GM19324 (cell line): Measurements from ENCODE around the gene SUMF1.

Experiments used
- ATAC-seq: cut with Tn5 transposase; IDR thresholded peaks from one replicate; pipeline ENCODE4 v1.9.1; 2021; ENCODE audit warnings: mild to moderate bottlenecking, moderate library complexity; ENCODE audit not compliant: unreplicated experiment, low FRiP score

SUMF1 gene

DNA sequence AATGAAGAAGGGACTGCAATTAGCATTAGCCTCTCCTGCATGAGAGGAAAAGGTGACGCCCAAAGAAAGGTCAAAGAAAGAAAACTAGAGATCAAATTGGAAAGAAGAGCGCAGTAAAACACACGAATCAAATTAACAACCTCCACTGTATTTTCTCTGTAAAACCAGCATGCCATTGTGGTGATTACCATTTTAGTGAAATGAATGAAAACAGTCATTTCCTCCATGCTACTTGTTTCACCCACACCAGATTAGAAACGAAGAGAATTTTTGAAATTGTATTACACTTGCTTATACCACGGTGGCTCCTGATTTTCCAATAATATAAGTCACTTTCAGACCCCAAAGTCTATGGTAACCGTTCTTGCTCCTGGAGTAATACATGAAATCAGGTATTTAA lies 71.6 kb downstream of the SUMF1 start:
- ATAC-seq = no peak

DNA sequence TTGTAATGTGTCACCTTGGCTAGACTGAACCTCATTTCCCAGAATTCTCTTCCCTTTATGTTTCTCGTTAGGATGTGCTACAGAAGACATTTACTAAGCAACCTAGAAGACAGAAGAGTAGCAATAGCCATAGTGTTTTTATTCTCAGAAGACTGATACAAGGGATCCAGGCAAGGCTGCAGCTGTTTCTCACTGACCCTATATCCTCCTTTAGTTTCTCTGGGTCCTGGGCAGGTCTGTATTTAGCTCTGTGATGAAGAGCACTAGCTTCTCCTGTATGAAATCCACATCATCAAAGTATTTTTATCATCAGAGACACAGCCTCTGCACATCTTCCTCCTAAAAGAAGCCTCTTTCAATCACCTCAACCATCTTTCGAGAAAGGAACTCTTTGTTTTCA lies 72.5 kb downstream of the SUMF1 start:
- no peak for ATAC-seq

DNA sequence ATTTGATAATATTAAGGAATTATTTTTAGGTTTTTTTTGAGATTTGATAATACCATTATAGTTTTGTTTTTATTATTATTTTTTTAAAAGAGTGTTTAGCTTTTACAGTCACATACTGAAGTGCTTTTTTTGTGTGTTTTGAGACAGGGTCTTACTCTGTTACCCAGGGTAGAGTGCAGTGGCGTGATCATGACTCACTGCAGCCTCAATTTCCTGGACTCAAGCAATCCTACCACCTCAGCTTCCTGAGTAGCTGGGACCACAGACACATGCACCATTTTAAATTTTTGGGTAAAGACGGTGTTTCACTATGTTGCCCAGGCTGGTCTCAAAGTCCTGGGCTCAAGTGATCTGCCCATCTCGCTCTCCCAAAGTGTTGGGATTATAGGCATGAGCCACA lies 73.0 kb downstream of the SUMF1 start:
- ATAC-seq = no peak

DNA sequence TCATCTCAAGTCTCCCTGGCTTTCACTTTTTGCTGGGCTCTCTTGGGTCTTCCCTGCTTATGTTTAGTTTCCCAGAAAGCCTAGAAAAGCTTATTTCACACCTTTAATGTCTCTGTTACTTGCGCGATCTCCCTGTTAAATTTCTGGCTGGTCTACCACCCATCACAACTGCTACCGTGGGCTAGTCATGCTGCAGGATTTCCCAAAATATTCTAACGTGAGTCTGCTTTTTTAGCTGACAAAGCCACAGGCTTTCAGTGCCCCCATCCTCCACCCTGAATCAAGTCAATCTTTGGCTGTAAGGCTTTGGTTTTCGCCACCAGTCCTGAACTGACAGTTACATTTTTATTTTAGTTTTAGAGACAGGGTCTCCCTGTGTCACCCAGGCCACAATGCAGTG lies 74.1 kb downstream of the SUMF1 start:
- no peak for ATAC-seq

DNA sequence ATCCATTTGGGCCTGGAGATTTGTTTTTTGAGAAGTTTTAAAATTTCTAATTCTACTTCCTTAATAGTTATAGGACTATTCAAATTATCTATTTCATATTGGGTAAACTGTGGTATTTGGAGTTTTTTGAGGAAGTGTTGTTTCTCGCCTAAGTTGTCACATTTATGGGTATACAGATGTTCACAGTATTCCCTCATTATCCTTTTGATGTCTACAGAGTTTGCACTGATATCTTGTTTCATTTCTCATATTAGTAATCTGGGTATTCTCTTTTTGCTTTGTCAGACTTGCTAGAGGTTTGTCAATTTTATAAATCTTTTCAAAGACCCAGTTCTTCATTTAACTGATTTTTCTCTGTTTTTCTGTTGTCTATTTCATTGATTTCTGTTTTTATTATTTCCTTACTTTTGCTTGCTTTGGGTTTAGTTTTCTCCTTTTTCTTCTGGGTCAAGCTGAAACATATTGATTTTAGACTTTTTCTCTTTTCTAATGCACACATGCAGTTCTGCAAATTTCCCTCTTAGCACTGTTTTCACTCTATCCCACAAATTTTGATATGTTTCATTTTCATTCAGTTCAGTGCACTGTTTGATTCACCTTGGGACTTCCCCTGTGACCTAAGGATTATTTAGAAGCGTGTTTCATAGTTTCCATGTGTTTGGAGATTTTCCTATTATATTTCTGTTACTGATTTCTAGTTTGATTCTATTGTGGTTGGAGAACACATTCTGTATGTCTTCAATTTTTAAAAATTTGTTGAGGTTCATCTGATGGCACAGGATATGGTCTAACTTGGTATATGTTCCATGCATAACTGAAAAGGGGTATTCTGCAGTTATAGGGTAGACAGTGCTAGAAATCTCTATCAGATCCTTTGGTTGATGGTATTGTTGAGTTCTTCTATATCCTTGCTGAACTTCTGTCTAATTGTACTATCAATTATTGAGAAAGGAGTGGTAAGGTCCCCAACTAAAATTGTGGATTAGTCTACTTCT lies 79.6 kb downstream of the SUMF1 start:
- ATAC-seq = no peak

DNA sequence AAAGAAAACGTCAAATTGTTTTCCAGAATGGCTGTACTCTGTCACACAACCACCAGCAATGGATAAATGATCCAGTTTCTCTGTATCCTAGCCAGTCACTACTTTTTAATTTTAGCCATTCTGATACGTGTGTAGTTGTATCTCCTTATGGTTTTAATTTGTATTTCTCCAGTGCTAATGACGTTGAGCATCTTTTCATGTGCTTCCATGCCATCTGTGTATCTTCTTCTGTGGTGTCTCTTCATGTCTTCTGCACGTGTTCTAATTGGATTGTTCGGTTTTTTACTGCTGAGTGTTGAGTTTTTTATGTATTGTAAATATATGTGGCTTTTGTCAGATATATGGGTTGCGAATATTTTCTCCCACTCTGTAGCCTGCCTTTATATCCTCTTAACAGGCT lies 81.9 kb downstream of the SUMF1 start:
- no peak for ATAC-seq

DNA sequence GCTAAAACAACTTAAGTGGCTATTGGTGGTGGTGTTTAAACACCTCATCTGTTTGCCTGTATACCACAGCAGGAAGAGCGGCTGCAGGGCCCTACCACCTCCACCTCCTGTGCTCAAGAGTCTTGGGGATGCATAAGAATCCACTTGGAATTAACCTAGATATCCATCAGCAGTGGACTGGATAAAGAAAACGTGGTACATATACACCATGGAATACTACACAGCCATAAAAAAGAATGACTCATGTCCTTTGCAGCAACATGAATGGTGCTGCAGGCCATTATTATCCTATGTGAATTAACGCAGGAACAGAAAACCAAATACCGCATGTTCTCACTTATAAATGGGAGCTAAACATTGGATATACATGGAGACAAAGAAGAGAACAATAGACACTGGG lies 87.1 kb downstream of the SUMF1 start:
- ATAC-seq = no peak

DNA sequence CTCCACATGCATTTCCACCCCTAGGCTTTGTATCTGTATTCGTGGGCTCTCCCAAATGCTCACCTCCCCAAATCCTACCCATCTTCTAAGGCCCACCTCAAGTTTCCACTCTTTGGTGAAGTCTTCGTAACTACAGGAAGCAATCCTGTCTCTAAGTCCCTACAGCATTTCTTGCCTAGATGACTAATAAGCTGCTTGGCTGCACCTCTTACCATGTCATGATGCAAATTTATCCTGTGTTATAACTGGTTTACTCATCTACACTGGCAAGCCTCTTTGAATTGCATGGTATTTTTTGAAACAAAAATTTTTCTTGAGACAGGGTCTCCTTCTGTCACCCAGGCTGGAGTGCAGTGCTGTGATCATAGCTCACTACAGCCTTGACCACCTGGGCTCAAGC lies 90.6 kb downstream of the SUMF1 start:
- no peak for ATAC-seq

DNA sequence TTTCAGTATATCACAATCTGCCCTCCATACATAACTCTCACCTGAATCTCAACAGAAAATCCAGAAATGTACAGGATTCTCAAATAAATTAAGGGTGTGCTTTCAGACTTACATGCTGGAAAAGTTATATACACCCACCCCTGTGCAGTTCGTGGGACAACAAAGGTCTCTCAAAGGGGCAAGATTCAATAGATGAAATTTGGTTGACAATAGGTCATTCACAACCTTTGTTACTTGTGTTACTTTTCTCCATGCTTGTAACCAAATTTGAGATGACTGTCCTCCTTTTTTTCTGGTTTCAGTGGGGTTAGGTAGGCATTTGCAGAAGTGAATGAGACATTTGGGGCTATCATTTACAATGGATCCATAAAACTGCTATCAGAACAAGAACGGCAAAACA lies 91.2 kb downstream of the SUMF1 start:
- ATAC-seq = no peak

DNA sequence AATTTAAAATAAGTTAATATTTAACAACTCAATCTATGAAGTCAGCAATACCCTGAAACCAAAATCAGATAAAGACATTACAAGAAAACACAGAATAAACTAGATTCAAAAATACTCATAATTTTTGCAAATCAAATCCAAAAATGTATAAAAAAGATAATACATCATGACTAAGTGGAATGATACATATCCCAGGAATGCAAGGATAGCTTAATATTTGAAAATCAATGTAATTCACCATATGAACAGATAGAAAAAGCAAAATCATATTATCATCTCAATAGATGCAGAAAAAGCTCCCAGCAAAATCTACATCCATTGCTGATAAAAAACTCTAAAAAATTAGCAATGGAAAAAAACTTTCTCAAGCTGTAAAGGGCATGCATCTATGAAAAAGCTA lies 93.4 kb downstream of the SUMF1 start:
- ATAC-seq = no peak

DNA sequence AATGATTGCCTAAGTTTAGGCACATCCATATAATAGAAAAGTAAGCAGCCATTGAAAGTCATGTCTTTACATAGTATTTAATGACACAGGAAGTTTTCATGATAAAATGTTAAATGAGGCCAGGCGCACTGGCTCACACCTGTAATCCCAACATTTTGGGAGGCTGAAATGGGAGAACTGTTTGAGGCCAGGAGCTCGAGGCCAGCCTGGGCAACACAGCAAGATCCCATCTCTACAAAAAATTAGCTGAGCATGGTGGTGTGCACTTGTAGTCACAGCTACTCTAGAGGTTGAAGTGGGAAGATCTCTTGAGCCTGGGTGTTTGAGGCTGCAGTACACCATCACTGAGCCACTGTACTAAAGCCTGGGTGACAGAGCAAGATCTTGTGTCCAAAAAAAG lies 104.5 kb downstream of the SUMF1 start:
- no peak for ATAC-seq

DNA sequence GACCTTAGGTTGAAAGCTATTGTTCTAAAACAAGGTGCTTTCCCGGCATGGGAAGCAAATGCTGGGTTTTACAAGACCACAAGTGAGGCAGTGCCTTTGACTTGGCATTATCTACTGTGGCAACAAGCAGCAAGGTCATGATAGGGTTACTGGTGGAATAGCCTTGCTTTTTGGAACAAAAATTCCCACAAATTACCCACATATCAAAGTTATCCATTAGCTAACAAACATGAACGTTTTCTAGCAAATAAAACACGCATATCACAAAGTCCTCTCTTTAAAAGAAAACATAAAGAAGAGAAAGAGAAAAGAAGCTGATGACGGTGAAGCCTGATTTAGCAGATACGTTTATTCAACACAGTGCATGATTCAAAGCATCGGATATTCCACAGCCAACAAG lies 106.3 kb downstream of the SUMF1 start:
- ATAC-seq = no peak

DNA sequence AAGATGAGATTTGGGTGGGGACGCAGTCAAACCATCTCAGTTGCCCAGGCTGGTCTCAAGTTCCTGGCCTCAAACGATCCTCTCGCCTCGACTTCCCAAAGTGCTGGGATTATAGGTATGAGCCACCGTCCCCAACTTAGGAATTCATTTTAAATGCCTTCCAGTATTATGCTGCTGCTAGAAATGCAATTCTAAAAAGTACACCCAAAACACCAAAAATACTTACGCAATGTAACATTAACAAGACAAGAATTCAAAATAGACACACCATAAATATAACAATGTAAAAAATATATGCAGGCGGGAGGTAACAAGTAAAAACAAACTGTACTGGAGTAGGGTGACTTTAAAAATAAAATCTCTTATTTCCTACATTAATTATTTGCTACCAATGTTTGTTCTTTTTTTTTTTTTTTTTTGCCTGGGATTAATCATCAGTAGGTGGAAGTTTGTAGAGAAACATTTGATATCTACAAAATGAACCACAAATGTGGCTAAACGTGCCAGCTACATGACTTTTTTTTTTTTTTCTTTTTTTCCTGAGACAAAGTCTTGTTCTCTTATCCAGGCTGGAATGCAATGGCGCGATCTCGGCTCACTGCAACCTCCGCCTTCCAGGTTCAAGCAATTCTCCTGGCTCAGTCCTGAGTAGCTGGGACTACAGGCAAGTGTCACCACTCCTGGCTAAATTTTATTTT lies 107.1 kb downstream of the SUMF1 start:
- no peak for ATAC-seq

DNA sequence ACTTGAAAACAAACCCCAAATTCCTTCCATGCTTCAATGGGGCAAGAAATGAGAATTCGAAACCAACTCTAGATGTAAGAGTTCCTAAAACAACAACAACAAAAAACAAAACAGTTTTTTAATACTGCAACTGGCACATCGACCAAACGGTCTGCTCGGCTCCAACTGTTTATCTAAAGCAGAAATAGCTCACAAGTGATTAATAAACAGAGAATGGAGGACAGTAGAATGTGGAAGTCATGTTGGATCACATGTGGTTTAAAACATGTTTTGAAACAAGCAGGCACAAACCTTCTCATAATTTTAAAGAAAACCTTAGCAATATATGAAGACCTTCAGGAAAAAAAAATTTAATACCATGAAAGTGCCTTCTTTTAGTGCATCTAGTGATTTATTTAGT lies 108.8 kb downstream of the SUMF1 start:
- ATAC-seq = no peak

DNA sequence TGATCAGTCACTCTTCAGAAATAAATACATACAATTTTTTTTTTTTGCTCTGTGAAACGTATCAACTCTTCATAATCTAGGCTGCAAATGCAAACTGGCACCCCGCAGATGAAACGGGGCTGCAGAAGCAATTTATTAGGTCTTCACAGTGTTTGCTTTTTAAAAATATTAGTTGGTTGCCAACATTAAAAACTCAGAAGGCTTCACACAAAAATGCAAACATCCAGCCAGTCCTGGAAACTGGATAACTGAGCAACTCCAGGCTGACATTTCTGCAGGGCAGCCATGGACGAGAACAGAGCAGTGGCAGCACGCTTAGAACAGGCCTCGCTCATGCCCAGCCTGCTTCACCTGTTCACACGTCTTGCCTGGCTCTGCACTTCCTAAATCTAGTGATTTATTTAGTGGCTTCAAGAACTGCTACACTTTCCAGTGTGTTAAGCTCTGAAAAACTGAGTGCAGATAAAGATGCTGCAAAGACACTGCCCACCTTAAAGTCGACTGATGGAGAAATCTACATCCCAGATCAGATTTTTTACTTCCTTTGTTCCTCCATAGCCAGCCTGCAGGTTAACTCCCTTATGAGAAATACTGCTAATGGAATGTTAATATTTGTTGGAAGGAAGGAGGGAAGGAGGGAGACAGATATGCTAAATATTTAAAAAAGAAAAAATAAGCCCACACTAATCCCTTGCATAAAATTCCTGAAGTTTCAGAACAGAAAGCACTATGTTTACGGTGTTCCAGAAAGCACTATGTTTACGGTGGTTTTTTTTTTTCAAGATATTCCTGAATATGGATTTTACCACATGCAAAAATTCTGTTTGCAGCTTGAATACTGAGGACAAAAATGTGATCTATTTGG lies 110.3 kb downstream of the SUMF1 start:
- ATAC-seq = no peak

DNA sequence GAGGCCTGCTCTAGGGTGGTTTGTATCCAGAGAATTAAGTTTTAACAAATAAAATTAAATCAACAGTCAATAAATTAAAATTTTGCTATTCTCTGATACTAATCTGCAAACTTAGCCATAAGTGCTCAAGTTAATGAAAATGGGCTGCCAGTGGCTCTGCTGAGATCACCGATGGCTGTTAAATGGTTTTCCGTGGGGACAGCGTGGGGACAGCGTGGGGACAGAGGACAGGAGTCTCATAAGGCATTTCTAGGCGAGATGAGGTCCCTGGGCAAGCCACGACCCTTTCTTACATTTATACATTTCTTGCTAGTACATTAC lies 110.9 kb downstream of the SUMF1 start:
- no peak for ATAC-seq

DNA sequence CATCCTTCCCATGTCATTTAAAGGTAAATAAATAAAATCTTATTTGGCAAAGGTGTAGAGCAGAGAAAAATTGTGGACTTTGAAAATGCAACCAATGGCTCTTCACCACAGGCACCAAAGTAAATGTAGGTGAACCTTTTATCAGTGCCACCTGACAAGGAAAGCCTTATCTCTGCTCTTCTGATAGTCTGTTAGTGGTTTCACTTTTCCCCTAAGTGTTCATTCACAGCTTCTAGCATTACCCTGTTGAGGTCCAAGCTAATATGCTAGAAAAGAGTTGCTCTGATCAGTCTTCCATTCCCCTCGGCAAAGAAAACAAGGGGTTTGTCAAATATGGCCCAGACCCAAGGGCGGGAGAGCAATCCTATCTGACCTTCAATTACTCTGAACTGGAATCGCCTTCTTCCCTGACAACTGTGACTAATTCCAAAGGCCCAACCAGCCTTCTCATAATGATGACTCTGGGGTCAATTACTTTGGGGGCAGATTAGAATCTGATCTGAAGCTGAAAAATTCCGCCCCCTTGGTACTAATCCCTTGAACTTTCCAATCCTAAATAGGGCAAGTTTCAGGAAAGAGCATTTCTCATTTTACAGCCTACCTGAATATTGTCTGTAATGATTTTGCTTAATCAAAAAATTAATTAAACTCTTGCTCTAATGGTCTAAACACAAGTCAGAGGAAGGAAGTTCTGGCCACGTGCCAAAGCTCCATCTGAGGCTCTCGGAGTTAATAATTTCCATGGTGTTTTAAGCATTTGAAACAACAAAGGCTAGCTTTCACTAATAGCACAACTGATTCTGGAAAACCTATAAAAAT lies 111.5 kb downstream of the SUMF1 start:
- no peak for ATAC-seq

DNA sequence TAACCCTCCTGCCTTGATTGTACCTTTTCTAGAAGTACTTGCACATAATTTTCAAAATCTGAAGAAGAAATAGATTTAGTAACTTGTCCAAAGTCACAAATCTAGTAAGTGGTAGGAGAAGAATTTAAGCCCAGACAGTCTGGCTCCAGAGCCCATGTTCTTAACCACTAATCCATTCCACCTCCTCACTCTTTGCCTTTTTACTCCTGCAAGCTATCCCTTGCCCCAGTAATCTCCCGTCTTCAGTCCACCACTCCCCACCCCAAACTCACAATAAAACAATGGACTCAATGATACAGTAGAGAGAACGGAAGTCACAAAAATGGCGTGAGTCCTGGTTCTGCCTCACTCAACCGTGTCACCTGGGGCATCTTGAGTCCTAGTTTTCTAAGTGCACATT lies 115.2 kb downstream of the SUMF1 start:
- no peak for ATAC-seq

DNA sequence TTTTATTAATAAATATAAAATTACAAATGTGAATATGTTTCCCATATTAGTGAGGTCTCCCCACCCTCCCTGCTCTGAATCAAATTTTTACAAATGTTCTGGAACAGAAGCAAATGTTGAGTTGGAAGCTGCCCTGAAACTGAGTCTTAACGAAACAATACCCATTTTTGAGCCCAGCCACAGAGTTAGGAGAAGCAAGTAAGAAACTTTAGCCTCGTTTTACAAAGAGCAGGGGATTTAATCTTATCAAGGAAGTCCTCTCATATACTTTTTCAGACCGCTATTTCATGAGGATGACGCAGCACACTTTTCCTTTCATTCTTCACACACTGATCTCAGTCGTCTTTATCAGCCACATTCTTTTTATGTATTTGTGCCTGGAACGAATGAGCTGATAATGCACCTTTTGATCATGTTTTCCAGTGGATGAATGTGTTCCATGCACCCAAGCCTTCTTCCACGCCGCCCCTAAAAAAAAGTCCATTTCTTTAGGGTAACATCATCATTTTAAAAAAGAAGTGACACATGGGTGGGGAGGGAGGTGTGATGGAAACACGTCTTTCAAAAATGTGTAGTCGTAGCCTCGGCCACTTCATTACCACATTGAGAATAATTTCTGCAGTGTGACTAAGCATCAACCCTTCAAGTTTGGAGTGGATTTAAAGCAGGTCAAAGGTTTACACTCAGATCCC lies 115.8 kb downstream of the SUMF1 start:
- ATAC-seq = no peak

DNA sequence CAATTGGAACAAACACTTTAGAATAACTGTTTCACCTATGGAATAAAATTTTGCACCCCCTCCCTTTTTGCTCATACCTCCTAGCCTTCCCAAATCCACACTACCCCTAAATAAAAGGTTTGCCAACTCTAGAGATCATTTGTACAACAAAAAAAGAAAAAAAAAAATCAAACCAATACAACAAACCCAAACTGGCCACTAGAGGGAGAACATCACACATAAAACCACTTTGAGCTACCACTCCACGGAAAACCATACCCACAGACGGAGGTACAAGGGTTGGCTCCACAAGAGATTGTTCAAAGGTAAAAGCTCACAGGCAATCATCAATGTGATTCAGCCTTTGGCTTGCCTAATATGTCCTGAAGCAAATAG lies 116.3 kb downstream of the SUMF1 start:
- peak; percentile 59 for ATAC-seq
